Brain microvascular endothelial cell (primary cell): ENCODE results near the gene TMCC1.

Experiments used
- DNase-seq: peaks from one replicate; pipeline ENCODE4 v3.0.0-alpha.2; 2020
- H3K27ac ChIP-seq: fragments of 250-450 bp; sonication (Bioruptor Pico); 2 replicates; pipeline ENCODE4 v1.5.1; 2020; ENCODE audit warnings: mild to moderate bottlenecking, moderate library complexity
- H3K27me3 ChIP-seq: fragments of 250-450 bp; sonication (Bioruptor Pico); replicated peaks from 2 replicates; pipeline ENCODE4 v1.5.1; 2020; ENCODE audit warnings: mild to moderate bottlenecking
- H3K36me3 ChIP-seq: fragments of 250-450 bp; sonication (Bioruptor Pico); replicated peaks from 2 replicates; pipeline ENCODE4 v1.5.1; 2020; ENCODE audit warnings: mild to moderate bottlenecking
- H3K4me3 ChIP-seq: 2 replicates; pipeline ENCODE4 v1.5.1; 2011; ENCODE audit warnings: low read depth, mild to moderate bottlenecking, control low read depth, low read length, moderate library complexity
- in situ Hi-C: cut with HindIII; loops from 2 replicates; pipeline ENCODE4 v1.10.0; 2017; ENCODE audit warnings: low sequenced_read_pairs, low pct_ligation_motif_present
- TF ChIP-seq, protein P1 (sequence below): IDR thresholded peaks from 2 replicates; pipeline ENCODE4 v1.5.1; 2011; ENCODE audit warnings: low read depth, mild to moderate bottlenecking, moderate library complexity, low read length, control low read depth, inconsistent platforms; ENCODE audit errors: missing control alignments

The TMCC1 gene

GRCh38 chr3:129893581-129894070 is at the start of gene TMCC1:
TMCC1 (minus strand) TSS chr3:129893711.
- H3K36me3 ChIP-seq, result no peaks in the 10 kb centered on the region
- in situ Hi-C loops, result no loop called here
- H3K27ac ChIP-seq, result peak within 1 kb of the TSS; percentile 3
- H3K4me3 ChIP-seq, result peak within 1 kb of the TSS; percentile 76
- TF ChIP-seq, protein P1, sequence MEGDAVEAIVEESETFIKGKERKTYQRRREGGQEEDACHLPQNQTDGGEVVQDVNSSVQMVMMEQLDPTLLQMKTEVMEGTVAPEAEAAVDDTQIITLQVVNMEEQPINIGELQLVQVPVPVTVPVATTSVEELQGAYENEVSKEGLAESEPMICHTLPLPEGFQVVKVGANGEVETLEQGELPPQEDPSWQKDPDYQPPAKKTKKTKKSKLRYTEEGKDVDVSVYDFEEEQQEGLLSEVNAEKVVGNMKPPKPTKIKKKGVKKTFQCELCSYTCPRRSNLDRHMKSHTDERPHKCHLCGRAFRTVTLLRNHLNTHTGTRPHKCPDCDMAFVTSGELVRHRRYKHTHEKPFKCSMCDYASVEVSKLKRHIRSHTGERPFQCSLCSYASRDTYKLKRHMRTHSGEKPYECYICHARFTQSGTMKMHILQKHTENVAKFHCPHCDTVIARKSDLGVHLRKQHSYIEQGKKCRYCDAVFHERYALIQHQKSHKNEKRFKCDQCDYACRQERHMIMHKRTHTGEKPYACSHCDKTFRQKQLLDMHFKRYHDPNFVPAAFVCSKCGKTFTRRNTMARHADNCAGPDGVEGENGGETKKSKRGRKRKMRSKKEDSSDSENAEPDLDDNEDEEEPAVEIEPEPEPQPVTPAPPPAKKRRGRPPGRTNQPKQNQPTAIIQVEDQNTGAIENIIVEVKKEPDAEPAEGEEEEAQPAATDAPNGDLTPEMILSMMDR, result no peak
- H3K27me3 ChIP-seq, result no peaks in the 10 kb centered on the region
- peak; percentile 46 for DNase-seq

DNA sequence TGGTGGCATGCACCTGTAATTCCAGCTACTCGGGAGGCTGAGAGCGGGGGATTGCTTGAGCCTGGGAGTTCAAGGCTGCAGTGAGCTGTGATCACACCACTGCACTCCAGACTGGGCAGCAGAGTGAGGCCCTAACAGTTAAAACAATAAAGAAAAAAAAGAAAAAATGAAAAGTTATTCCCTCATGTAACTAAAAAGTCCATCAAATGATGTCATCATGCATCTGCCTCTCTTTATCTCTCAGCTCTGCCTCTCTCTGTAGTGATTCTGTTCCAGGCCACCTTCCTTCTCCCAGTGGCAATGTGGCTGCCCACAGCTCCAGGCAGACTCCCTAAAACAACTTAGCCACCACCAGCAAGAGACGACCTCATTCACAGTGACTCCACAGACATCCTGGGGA is 49.5 kb upstream of the TMCC1 start:
- H3K27me3 ChIP-seq, result peaks cover 2% of the 10 kb centered on the region
- H3K4me3 ChIP-seq, result no peak overlapping the region
- no peaks in the 10 kb centered on the region for H3K36me3 ChIP-seq
- TF ChIP-seq, protein P1, result no peak
- no peak overlapping the region for H3K27ac ChIP-seq
- in situ Hi-C loops, result no loop called here
- no peak for DNase-seq

DNA sequence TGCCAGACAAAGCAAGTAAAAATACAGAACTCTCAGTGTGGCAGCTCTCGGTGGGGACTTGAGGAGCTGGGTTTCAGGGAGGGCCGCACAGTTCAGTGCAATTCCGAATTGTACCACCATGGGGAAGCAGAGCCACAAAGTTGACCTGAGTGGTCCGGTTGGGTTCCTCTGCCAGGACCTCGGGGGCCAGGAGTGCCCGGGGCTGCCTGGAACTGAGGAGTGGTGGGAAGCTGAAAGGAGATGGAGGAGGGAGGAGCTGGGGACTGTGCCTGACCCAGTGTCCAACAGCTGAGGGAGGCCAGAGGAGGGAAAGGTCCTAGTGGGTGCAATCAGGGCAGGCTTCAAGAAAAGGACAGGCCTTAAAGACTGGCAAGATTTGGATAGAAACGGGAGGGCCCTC is 48.8 kb upstream of the TMCC1 start:
- H3K27me3 ChIP-seq, result peaks cover 2% of the 10 kb centered on the region
- peak; percentile 50 for DNase-seq
- in situ Hi-C loops, result no loop called here
- TF ChIP-seq, protein P1, result peak; percentile 81
- no peaks in the 10 kb centered on the region for H3K36me3 ChIP-seq
- H3K4me3 ChIP-seq, result no peak overlapping the region
- no peak overlapping the region for H3K27ac ChIP-seq

GRCh38 chr3:129940086-129940485 is 46.6 kb upstream of the TMCC1 start:
- in situ Hi-C loops, result no loop called here
- Histone ChIP-seq H3K27ac (no peak overlapping the region), H3K36me3 (no peaks in the 10 kb centered on the region), H3K27me3 (peaks cover 2% of the 10 kb centered on the region), H3K4me3 (no peak overlapping the region)
- TF ChIP-seq, protein P1, result no peak
- no peak for DNase-seq

DNA sequence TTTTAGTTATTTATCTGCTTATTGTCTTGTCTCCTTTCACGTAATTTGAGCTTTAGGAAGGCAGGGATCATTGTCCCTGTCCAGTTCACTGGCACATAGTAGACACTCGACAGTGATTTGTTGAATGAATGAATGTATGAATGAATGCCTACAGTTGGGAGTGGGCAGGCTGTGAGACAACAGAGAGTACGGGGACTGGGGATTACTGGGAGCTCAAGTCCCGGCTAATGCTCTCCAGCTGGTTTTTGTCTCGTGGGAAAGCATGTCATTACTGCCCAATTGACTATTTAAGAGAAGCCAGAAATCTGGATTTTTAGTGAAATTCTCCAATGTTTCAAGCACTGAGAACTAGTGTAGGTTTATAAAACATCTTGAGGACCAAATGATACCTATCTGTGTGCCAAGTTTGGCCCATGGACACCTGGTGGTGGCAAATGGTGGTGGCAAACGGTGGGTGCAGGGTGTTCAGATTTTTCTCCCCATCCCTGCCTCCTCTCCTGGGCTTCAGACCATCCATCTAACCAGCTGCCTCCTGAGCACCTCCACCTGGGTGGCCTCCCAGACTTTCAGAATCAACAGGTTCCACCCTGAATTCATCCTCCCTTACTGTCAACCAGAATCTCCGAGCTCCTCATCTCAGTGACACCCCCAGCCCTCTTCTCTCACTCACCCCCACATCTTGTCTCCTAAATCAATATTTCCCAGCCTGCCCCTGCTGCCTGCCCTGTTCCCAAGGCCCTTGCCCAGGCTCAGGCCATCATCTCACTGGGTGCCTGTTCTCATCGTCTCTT is 44.8 kb upstream of the TMCC1 start:
- no peak for DNase-seq
- no peak overlapping the region for H3K27ac ChIP-seq
- in situ Hi-C loops, result no loop called here
- H3K27me3 ChIP-seq, result no peaks in the 10 kb centered on the region
- H3K4me3 ChIP-seq, result no peak overlapping the region
- no peaks in the 10 kb centered on the region for H3K36me3 ChIP-seq
- TF ChIP-seq, protein P1, result no peak

GRCh38 chr3:129937717-129938116 is 44.2 kb upstream of the TMCC1 start:
- no peak for DNase-seq
- H3K36me3 ChIP-seq, result no peaks in the 10 kb centered on the region
- in situ Hi-C loops, result no loop called here
- TF ChIP-seq, protein P1, result no peak
- H3K4me3 ChIP-seq, result no peak overlapping the region
- no peaks in the 10 kb centered on the region for H3K27me3 ChIP-seq
- no peak overlapping the region for H3K27ac ChIP-seq
